K562 (cell line): ENCODE results near the gene CHD6. TPM values are rescaled to one million over a fixed set of nuclear protein-coding genes. Genes with fewer than 3 reads are reported as not detected.

ENCODE experiments used
- CC2D1A ChIP-seq: fragments of 450-650 bp; IDR thresholded peaks from 2 replicates; pipeline ENCODE4 v1.6.1; 2017; ENCODE audit warnings: mild to moderate bottlenecking
- FOXA3 ChIP-seq, 2 experiments: fragments of 450-650 bp in 1 of 2; sonication (generic) in 1 of 2; formaldehyde crosslinking; IDR thresholded peaks in 1 of 2; conservative IDR thresholded peaks in 1 of 2; 2 replicates each; pipeline versions ENCODE4 v1.4.0 to v1.8.0; 2020 to 2022; ENCODE audit warnings: mild to moderate bottlenecking in 2 of 2, missing genetic modification reagents in 1 of 2
- NCOA1 ChIP-seq: fragments of 450-650 bp; IDR thresholded peaks from 2 replicates; pipeline ENCODE4 v1.6.1; 2016; ENCODE audit warnings: low read depth
- NFIC ChIP-seq: fragments of 450-650 bp; IDR thresholded peaks from 2 replicates; pipeline ENCODE4 v1.6.1; 2017; ENCODE audit warnings: mild to moderate bottlenecking, inconsistent platforms
- PHTF2 ChIP-seq: fragments of 250-450 bp; sonication (Bioruptor Pico); IDR thresholded peaks from 2 replicates; pipeline ENCODE4 v1.5.0; 2021; ENCODE audit warnings: mild to moderate bottlenecking
- SIN3A ChIP-seq, 2 experiments: fragments of 150-350 bp in 1 of 2; IDR thresholded peaks; 2 replicates each; pipeline ENCODE4 v1.6.1; 2011 to 2016; ENCODE audit warnings: borderline replicate concordance in 2 of 2, low read depth in 2 of 2, low read length in 2 of 2, mild to moderate bottlenecking in 2 of 2, moderate library complexity in 2 of 2; ENCODE audit not compliant: control insufficient read depth in 1 of 2
- TAF7 ChIP-seq: fragments of 450-650 bp; IDR thresholded peaks from 2 replicates; pipeline ENCODE4 v1.6.1; 2016; ENCODE audit warnings: missing genetic modification characterization, missing compliant biosample characterization
- TFAM ChIP-seq: fragments of 250-450 bp; sonication (Bioruptor Pico); conservative IDR thresholded peaks from 2 replicates; pipeline ENCODE4 v1.5.0; 2021; ENCODE audit warnings: mild to moderate bottlenecking, moderate library complexity
- TSC22D4 ChIP-seq: fragments of 450-650 bp; IDR thresholded peaks from 2 replicates; pipeline ENCODE4 v1.6.1; 2016; ENCODE audit warnings: missing genetic modification characterization, missing biosample characterization, control low read depth
- ZNF79 ChIP-seq: fragments of 250-450 bp; sonication (Bioruptor Pico); IDR thresholded peaks from 2 replicates; pipeline ENCODE4 v1.4.0; 2020; ENCODE audit warnings: low read depth, mild to moderate bottlenecking, moderate library complexity
- polyA plus RNA-seq, 8 experiments: library from polyadenylated mRNA; depleted of rRNA in 4 of 8; stranded (reverse) in 5 of 8; unstranded in 3 of 8; fragments of >200 nt; fragmentation: Nextera tagmentation in 2 of 8; fragmentation: Illumina TruSeq in 1 of 8; extraction: Ambion mirVana in 2 of 8; extraction: Trizol in 1 of 8; gene quantifications; 2 replicates each; pipeline versions ENCODE4 v1.2.1 to v1.2.3, GENCODE V29; 2011 to 2014; ENCODE audit warnings: inconsistent platforms in 1 of 8, missing spikeins in 1 of 8
- total RNA-seq, 7 experiments: library from RNA; depleted of rRNA in 6 of 7; stranded (reverse); fragments of >200 nt in 6 of 7; fragmentation: Illumina TruSeq in 2 of 7; extraction: Trizol in 2 of 7; gene quantifications; 2 replicates each; pipeline versions ENCODE4 v1.2.1 to v1.2.3, GENCODE V29; 2011 to 2021; ENCODE audit warnings: low replicate concordance in 1 of 7
- TF ChIP-seq, protein P1 (sequence below): sonication (generic); formaldehyde crosslinking; IDR thresholded peaks from 2 replicates; pipeline ENCODE4 v1.8.0; 2022; ENCODE audit warnings: mild to moderate bottlenecking, missing genetic modification reagents, borderline replicate concordance
- TF ChIP-seq, protein P2 (sequence below): IDR thresholded peaks from 2 replicates; pipeline ENCODE4 v1.6.1; 2014; ENCODE audit warnings: antibody characterized with exemption
- TF ChIP-seq, protein P3 (sequence below): fragments of 250-450 bp; sonication (Bioruptor Pico); IDR thresholded peaks from 2 replicates; pipeline ENCODE4 v1.5.0; 2021

CHD6 gene
- total and polyA plus RNA-seq, 9 of the 15 experiments (the other 6 are each of a cell fraction or from before 2014, with no cell fraction given), result 3.9 to 24.2 (median 12.8) TPM

DNA sequence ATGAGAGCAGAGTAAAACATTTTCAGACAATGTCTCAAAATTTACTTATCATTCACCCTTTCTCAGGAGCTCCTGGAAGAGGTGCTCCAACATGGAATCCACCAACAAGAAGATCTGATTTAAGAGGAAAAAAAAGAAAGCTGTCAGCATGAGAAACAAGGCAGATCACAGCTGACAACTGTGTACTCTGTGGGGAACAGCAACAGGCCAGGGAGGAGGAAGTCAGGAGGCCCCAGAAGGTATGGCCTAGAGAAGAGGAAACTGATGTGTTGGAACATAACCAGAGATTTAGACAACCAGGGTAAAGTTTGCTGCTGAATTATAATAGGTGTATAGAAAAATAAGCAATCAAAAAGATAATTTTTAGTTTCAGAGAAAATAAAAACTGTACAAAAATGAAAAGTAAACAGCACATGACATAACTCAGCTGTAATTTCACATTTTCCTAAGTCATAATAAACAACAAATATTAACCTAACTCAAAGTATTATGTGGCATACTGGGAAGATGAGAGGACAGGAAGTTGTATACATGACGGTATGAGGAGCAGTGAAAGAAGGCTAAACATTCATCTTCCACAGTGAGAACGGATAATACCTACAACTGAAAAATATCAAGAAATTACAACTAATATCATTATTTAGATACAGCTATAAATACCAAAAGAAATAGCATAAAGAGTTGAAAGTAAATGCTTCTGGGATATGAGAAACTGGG, 138.0 kb downstream of the CHD6 start (continued):
- TF ChIP-seq, protein P1, sequence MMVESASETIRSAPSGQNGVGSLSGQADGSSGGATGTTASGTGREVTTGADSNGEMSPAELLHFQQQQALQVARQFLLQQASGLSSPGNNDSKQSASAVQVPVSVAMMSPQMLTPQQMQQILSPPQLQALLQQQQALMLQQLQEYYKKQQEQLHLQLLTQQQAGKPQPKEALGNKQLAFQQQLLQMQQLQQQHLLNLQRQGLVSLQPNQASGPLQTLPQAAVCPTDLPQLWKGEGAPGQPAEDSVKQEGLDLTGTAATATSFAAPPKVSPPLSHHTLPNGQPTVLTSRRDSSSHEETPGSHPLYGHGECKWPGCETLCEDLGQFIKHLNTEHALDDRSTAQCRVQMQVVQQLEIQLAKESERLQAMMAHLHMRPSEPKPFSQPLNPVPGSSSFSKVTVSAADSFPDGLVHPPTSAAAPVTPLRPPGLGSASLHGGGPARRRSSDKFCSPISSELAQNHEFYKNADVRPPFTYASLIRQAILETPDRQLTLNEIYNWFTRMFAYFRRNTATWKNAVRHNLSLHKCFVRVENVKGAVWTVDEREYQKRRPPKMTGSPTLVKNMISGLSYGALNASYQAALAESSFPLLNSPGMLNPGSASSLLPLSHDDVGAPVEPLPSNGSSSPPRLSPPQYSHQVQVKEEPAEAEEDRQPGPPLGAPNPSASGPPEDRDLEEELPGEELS (CRISPR knock-in tag), result no peak
- TF ChIP-seq, protein P2, sequence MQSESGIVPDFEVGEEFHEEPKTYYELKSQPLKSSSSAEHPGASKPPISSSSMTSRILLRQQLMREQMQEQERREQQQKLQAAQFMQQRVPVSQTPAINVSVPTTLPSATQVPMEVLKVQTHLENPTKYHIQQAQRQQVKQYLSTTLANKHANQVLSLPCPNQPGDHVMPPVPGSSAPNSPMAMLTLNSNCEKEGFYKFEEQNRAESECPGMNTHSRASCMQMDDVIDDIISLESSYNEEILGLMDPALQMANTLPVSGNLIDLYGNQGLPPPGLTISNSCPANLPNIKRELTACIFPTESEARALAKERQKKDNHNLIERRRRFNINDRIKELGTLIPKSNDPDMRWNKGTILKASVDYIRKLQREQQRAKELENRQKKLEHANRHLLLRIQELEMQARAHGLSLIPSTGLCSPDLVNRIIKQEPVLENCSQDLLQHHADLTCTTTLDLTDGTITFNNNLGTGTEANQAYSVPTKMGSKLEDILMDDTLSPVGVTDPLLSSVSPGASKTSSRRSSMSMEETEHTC, result no peak
- no peak for TF ChIP-seq SIN3A (IDR thresholded peaks at IDR 0.05; ENCODE audit: borderline replicate concordance in 2 of 2, control insufficient read depth in 1 of 2, low read depth in 2 of 2, low read length in 2 of 2)
- TF ChIP-seq TAF7 (tag), result no peak
- TF ChIP-seq ZNF79 (CRISPR knock-in tag), result no peak
- no peak for TF ChIP-seq CC2D1A
- TF ChIP-seq PHTF2, result no peak
- no peak for TF ChIP-seq TFAM
- TF ChIP-seq NCOA1, result no peak
- TF ChIP-seq, protein P3, sequence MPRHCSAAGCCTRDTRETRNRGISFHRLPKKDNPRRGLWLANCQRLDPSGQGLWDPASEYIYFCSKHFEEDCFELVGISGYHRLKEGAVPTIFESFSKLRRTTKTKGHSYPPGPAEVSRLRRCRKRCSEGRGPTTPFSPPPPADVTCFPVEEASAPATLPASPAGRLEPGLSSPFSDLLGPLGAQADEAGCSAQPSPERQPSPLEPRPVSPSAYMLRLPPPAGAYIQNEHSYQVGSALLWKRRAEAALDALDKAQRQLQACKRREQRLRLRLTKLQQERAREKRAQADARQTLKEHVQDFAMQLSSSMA (CRISPR knock-in tag), result no peak
- no peak for TF ChIP-seq NFIC
- no peak for TF ChIP-seq FOXA3 (CRISPR knock-in tag; conservative IDR thresholded peaks at IDR 0.05 in 1 of 2, IDR thresholded peaks at IDR 0.05 in 1 of 2)
- no peak for TF ChIP-seq TSC22D4
